NB4 (cell line): ENCODE results near the gene MADD.
A peak's percentile ranks its signal among the peaks of the same experiment; 100 is the strongest.

Source experiments
- DNase-seq: peaks from one replicate; pipeline ENCODE4 v3.0.0; 2010; ENCODE audit warnings: low read depth
- H3K4me3 ChIP-seq: one replicate; pipeline ENCODE4 v1.5.1; 2011; ENCODE audit warnings: mild to moderate bottlenecking, low read depth, low read length, moderate library complexity
- MAX ChIP-seq: IDR thresholded peaks from 2 replicates; pipeline ENCODE4 v1.6.1; 2011; ENCODE audit warnings: low read depth, low read length
- MYC ChIP-seq: IDR thresholded peaks from 2 replicates; pipeline ENCODE4 v1.6.1; 2011; ENCODE audit warnings: low read depth, low read length
- POLR2A ChIP-seq: IDR thresholded peaks from 2 replicates; pipeline ENCODE4 v1.6.1; 2011; ENCODE audit warnings: mild to moderate bottlenecking; ENCODE audit not compliant: insufficient read length; ENCODE audit errors: extremely low read depth
- TF ChIP-seq, protein P1 (sequence below): IDR thresholded peaks from one replicate; pipeline ENCODE4 v1.5.1; 2012; ENCODE audit warnings: low read depth, low read length

MADD gene

GRCh38 chr11:47358731-47359051, 88.8 kb downstream of the MADD start:
- no peak overlapping the region for H3K4me3 ChIP-seq
- TF ChIP-seq POLR2A = no peak
- no peak for TF ChIP-seq MAX
- TF ChIP-seq, protein P1, sequence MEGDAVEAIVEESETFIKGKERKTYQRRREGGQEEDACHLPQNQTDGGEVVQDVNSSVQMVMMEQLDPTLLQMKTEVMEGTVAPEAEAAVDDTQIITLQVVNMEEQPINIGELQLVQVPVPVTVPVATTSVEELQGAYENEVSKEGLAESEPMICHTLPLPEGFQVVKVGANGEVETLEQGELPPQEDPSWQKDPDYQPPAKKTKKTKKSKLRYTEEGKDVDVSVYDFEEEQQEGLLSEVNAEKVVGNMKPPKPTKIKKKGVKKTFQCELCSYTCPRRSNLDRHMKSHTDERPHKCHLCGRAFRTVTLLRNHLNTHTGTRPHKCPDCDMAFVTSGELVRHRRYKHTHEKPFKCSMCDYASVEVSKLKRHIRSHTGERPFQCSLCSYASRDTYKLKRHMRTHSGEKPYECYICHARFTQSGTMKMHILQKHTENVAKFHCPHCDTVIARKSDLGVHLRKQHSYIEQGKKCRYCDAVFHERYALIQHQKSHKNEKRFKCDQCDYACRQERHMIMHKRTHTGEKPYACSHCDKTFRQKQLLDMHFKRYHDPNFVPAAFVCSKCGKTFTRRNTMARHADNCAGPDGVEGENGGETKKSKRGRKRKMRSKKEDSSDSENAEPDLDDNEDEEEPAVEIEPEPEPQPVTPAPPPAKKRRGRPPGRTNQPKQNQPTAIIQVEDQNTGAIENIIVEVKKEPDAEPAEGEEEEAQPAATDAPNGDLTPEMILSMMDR = no peak
- no peak for TF ChIP-seq MYC
- DNase-seq = no peak

- TF ChIP-seq MYC = no peak
- no peak for TF ChIP-seq POLR2A
- TF ChIP-seq, protein P1 = no peak
- TF ChIP-seq MAX = no peak
- DNase-seq = no peak
- H3K4me3 ChIP-seq = no peak overlapping the region
Measured at GRCh38 chr11:47359162-47359561, 89.2 kb downstream of the MADD start.

DNA sequence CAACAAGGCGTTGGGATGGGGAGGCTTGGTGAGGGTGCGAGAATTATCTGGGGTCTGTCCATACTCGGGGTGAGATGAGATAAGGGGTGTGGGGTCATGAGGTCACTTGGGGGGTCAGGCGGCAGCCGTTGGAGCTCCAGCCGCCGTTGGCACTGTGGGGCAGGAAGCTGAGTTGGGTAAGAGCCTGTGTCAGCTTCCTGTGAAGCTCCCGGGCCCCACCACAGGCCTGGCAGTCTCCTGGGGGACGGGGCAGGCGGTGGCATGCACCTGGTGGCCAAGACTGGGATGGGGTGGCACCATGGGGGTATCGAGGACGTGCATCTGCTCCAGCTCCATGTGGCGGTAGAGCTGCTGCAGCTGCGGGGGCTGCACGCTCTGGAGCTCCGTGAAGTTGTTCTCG, 89.7 kb downstream of the MADD start:
- DNase-seq = peak; percentile 88
- TF ChIP-seq MAX = peak; percentile 62; the same call in 1 of the 2 replicates
- no peak for TF ChIP-seq POLR2A
- TF ChIP-seq MYC = peak; percentile 53
- no peak overlapping the region for H3K4me3 ChIP-seq

GRCh38 chr11:47360341-47360740, 90.4 kb downstream of the MADD start:
- no peak overlapping the region for H3K4me3 ChIP-seq
- no peak for DNase-seq
- TF ChIP-seq MAX = no peak
- TF ChIP-seq, protein P1 = no peak
- TF ChIP-seq MYC = no peak
- no peak for TF ChIP-seq POLR2A

DNA sequence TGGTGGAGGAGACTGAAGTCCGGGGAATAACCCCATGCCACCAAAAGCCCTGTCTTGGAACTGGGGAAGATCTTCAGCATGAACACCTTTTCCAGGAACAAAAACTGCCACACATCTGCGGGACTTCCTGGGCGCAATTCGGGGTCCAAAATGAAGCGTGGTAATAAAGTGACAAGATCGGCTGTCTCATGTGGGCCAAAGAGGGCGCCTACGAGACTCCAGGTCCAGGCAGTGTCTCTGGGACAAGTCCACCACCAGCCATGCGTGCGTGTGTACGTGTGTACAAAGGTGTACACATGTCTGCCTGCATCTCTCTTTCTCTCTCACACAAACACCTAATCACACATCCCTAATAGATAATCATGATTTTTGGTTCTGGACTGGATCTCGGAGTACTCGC, 91.5 kb downstream of the MADD start:
- TF ChIP-seq MYC (no peak), MAX (no peak), POLR2A (no peak)
- no peak for DNase-seq
- no peak overlapping the region for H3K4me3 ChIP-seq

GRCh38 chr11:47366020-47366490, 96.1 kb downstream of the MADD start:
- TF ChIP-seq, protein P1 = no peak
- no peak for TF ChIP-seq MYC
- TF ChIP-seq MAX = no peak
- TF ChIP-seq POLR2A = no peak
- no peak for DNase-seq
- H3K4me3 ChIP-seq = no peak overlapping the region

GRCh38 chr11:47369676-47370075, 99.7 kb downstream of the MADD start:
- DNase-seq = no peak
- H3K4me3 ChIP-seq = peak overlapping the region; percentile 16
- no peak for TF ChIP-seq MAX
- no peak for TF ChIP-seq POLR2A
- TF ChIP-seq MYC = no peak
- TF ChIP-seq, protein P1 = no peak
